GM12892 (cell line): ENCODE measurements around the gene PRSS23. TPM values are rescaled to one million over a fixed set of nuclear protein-coding genes. Genes with fewer than 3 reads are reported as not detected.
"Not testable (repeated sequence)": the region's sequence is repeated elsewhere in the genome, so short reads cannot be mapped to it uniquely, and the experiment has no call there.

Experiments used
- DNase-seq: peaks from one replicate; pipeline ENCODE4 v3.0.0; 2011; ENCODE audit not compliant: insufficient read length
- FAIRE-seq: peaks from 2 replicates; lab custom pipeline; 2011; peaks lifted over from hg19 to GRCh38; lab: Jason Lieb, UNC
- POLR2A ChIP-seq: IDR thresholded peaks from 2 replicates; pipeline ENCODE4 v1.6.1; 2011; ENCODE audit warnings: low read depth, low read length, control low read depth
- POLR2AphosphoS5 ChIP-seq: IDR thresholded peaks from 2 replicates; pipeline ENCODE4 v1.6.1; 2011; ENCODE audit warnings: low read depth, low read length, control low read depth
- TAF1 ChIP-seq: IDR thresholded peaks from 2 replicates; pipeline ENCODE4 v1.6.1; 2011; ENCODE audit warnings: low read depth, mild to moderate bottlenecking, control low read depth, low read length, borderline replicate concordance
- polyA plus RNA-seq: library from polyadenylated mRNA; unstranded; fragments of >200 nt; gene quantifications from one replicate; pipeline ENCODE4 v1.2.1, GENCODE V29; 2012; ENCODE audit warnings: missing spikeins, inconsistent platforms; ENCODE audit not compliant: missing spikeins

The PRSS23 gene, protein sequence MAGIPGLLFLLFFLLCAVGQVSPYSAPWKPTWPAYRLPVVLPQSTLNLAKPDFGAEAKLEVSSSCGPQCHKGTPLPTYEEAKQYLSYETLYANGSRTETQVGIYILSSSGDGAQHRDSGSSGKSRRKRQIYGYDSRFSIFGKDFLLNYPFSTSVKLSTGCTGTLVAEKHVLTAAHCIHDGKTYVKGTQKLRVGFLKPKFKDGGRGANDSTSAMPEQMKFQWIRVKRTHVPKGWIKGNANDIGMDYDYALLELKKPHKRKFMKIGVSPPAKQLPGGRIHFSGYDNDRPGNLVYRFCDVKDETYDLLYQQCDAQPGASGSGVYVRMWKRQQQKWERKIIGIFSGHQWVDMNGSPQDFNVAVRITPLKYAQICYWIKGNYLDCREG
- not detected for polyA plus RNA-seq

DNA sequence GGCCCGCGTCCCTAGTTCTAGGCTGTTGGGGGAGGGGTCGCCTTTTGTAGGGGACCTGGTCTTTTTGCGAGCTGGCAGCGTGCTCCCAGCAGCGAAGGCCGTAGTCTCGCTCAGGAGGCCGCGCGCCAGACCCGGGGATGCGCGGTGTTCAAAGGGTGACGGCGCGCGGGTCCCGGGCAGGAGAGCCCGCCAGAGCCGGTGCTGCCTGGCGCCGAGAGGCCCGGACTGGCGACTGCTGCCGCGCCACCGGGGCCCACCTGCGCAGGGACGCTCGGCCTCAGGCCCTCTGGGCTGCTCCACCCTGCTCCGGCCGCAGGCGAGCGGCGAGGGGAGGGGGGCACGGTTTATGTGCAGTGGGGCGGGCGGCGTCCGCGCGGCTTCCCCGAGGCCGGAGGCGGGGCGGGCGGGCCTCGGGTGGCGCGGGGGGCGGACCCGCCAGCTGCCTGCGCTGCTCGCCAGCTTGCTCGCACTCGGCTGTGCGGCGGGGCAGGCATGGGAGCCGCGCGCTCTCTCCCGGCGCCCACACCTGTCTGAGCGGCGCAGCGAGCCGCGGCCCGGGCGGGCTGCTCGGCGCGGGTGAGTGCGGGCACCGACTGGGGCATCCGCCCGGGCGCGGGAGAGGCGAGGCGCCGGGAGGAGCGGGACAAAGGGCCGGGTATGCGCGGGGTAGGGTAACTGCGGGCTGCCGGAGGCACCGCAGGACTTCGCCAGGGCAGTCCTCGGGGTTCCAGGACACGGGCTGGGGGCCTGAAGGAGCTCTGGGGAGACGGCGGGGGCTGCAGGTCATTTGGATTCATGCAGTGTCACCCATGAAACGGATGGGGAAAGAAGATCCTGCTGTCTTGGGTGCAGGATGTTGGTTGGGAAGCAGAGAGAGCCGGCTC, at the start of gene PRSS23:
TSS of gene PRSS23 (plus strand) at position 467 of the 884 bp plus-strand sequence. CDS start 7,102 bp downstream, outside the sequence.
- FAIRE-seq (no peak), DNase-seq (no peak)
- TF ChIP-seq TAF1 = no peak
- TF ChIP-seq POLR2A = no peak
- no peak for TF ChIP-seq POLR2AphosphoS5

DNA sequence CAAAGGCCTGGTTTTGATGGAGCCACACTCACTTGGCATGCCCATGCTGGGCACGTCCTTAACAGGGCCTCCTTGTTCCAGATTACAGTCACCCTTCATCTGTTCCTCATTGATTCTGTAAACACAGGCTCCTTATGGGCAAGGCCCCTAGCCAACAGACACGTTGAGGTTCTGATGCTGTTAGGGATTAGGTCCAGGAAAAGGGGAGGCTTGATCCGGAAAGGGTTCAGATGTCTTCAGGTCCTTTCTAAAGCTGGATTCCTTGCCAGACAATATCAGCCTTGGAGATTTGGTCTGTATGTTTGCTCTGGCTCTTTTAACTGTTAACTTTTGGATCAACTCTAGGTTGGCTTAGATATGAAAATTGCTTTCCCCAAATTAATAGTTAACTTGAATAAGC, 46.9 kb upstream of the PRSS23 start:
- DNase-seq = no peak
- FAIRE-seq = no peak
- TF ChIP-seq POLR2AphosphoS5 = no peak
- no peak for TF ChIP-seq POLR2A
- no peak for TF ChIP-seq TAF1

DNA sequence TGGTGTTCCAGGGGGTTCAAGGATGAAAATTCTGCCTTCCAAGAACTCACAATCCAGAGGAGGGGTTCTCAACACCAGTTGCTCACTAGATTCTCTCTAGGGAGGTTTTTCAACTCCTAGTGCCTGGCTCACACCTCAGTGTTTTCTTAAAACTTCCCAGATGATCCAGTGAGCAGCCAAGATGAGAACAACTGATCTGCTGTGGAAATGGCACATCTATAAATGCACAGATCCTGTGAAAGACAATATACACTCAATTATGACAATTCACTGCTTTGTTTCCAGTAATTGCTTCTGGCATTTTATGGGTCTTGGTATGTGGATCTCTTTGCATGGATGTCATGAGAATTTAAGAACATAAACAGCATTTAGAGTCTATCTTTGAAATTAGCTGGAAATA, 45.2 kb upstream of the PRSS23 start:
- no peak for FAIRE-seq
- no peak for DNase-seq
- TF ChIP-seq TAF1 = no peak
- no peak for TF ChIP-seq POLR2A

DNA sequence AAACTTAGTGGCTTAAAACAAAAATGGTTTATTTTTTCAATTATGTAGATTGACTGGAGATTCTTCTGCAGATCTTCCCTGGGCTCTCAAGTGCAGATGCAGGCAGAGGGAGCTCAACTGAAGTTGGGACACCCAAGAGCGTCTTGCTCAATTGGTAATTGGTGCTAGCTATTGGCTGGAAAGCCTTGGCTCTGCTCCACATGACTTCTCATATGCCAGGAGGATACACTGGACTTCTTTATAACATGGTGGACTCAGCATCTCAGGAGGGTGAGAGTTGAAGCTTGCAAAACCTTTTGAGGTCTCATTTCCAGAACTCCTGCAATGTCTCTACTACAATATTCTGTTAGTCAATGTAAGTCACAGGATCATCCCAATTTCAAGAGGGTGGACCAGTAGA, 42.2 kb upstream of the PRSS23 start:
- DNase-seq = no peak
- no peak for FAIRE-seq
- TF ChIP-seq TAF1 (no peak), POLR2AphosphoS5 (no peak), POLR2A (no peak)

DNA sequence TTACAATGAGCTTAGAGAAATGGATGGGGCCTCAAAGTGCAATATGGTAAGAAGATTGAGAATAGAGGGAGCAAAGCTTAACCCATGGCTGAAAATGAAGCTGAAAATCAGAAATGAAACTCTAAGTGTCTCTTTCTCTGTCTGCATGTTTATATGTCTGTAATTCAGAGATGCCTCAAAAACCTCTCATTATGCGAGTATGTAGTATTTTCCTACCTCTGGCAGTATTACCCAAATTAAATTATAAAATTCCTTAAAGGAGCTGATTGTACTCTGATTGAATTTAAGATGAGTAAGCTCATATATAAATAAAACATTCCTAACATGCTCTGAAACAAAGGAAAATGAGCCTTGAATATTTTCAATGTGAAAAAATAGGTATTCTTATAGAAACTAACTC, 39.8 kb upstream of the PRSS23 start:
- TF ChIP-seq POLR2AphosphoS5 (no peak), TAF1 (no peak), POLR2A (no peak)
- DNase-seq = no peak
- FAIRE-seq = no peak

DNA sequence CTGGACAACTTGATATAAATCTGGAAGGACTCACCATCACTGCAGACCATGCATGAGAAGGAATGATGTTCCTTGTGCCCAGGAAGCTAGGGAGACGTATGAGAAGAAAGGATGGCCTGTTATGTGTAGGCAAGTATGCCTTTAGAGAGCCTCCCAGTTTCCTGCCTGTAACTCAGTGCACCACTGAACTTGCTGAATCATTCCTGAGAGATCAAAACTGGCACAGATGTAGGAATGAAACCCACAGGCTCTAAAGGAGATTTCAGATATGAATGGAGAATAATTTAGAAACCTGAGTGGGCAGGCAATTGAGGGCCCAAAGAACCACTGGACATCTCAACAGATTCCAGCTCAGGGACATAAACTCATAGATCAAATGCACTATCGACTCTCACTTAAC, 38.4 kb upstream of the PRSS23 start:
- TF ChIP-seq TAF1 = no peak
- no peak for TF ChIP-seq POLR2A
- no peak for TF ChIP-seq POLR2AphosphoS5
- FAIRE-seq = no peak
- no peak for DNase-seq

DNA sequence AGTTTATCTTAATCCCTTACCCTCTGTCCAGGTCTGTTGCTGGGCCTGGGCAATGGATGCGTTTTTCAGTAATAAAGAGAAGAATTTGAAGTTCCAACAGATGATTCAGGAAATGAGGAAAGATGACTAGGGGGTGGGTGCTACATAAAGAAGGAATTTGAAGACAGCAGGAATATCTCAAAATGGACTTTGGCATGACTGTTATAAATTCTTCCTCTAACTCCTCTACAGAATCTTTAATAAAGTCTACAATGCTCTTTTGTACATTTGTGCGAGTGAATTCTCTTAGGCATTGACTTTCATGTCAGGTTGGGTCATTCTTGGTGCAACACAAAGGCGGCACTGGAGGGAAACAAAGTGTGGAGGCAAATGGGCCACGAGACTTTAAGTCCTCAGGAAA, 35.1 kb upstream of the PRSS23 start:
- no peak for FAIRE-seq
- TF ChIP-seq POLR2A (no peak), TAF1 (no peak), POLR2AphosphoS5 (no peak)
- no peak for DNase-seq

DNA sequence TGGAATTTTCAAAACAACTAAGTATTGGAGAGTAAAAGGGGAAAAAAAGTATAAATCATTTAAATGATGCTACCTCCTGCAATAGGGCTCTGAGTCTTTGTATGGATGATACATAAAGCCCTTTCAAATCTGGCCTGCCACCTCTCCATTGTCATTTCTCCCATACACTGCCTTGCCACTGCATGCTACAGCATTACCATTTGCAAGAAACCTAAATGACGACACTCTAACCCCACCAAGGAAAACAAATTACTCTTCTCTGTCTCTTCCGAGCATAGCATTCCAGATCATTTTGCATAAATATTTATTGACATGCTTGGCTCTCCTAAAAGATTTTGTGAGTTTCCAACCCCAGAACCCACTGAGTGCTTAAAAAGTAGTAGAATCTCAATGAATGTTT, 34.5 kb upstream of the PRSS23 start:
- no peak for DNase-seq
- FAIRE-seq = no peak
- TF ChIP-seq TAF1 (no peak), POLR2A (no peak), POLR2AphosphoS5 (no peak)

DNA sequence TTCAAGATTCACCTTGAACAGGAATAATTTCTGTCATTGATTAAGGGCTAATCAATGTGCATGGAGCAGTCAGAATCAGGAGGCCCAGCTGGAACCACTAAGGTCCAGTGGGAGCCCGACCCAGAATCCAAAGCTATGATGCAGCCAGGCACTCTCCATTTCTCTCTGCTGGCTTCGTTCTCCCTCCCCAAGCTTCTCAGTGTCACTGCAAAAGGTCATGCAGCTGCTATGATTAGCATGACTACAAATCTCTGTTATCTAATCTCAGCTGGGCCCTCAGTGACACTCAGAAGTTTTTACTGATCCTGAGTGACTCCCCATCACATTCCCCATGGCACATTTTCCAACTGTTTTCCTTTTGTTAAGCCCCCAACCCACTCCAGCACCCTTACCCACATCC, 31.1 kb upstream of the PRSS23 start:
- TF ChIP-seq POLR2AphosphoS5 (no peak), POLR2A (no peak), TAF1 (no peak)
- DNase-seq (no peak), FAIRE-seq (no peak)

DNA sequence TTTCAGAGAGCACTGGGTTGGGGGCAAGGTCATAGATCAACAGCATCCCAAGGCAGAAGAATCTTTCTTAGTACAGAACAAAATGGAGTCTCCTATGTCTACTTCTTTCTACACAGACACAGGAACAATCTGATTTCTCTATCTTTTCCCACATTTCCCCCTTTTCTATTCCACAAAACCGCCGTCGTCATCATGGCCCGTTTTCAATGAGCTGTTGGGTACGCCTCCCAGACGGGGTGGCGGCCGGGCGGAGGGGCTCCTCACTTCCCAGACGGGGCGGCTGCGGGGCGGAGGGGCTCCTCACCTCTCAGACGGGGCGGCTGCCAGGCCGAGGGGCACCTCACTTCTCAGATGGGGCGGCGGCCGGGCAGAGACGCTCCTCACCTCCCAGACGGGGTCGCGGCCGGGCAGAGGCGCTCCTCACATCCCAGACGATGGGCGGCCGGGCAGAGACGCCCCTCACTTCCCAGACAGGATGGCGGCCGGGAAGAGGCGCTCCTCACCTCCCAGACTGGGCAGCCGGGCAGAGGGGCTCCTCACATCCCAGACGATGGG, 29.8 kb upstream of the PRSS23 start:
- not testable (repeated sequence) for DNase-seq, FAIRE-seq

DNA sequence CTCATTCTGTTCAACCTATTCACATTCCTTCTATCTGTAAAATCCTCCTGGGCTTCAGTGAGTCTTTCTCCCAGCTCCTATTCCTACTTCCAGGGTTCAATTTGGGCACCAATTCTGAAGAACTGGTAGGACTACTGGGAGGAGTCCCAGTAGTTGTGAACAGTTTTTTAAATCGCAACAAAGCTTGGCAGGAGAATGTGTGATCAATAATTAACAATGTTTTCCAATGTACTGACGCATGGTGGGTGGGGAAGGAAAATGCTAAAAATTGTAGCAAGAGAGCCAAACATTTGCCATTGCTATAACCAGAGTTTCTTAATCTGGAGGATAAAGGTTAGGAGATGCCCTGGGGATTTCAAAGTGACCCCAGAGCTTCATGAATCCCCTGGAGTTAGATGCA, 27.3 kb upstream of the PRSS23 start:
- no peak for TF ChIP-seq TAF1
- no peak for DNase-seq
- no peak for FAIRE-seq

DNA sequence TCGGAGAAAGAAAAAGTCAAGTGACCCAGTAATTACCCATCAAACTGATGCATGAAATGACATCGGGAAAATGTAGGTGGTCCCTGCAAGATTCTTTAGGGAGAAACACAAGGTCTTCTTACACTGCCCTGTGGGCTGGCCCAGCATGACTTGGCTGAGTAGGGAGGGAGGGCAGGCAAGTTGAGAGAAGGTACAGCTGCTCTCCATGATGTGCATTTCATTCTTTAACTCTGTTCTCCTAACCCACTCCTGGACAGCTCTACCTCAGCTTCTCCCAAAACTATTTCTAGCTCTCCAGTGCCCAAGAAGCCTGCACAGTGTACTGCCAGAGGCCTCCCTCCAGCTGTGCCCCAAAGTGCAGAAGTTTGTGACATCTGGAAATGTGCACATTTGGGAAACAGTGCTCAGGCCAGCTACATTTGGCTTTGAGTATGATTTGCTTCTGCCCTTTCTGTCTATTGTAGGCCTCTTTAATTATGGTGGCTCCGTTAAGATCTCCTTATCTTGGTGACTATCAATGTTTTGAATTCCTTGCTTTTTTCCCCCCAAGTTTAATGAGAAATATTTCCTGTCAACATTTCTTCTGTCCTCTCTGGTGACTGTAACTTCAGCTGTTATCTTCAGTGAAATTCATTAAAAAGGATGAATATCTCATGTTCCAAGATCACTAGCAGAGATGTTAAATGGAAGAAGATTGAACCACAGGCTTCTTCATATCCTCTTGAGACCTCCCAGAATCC, 26.7 kb upstream of the PRSS23 start:
- FAIRE-seq (no peak), DNase-seq (no peak)
- no peak for TF ChIP-seq TAF1
- TF ChIP-seq POLR2AphosphoS5 = no peak
- no peak for TF ChIP-seq POLR2A
